ENCODE data around the gene TOE1. TPM values are rescaled to one million over a fixed set of nuclear protein-coding genes. Genes with fewer than 3 reads are reported as not detected.

The TOE1 gene
- total and polyA plus RNA-seq, 9 of the 15 experiments (the other 6 are each of a cell fraction or from before 2014, with no cell fraction given), result 32.1 to 85.7 (median 38.0) TPM

DNA sequence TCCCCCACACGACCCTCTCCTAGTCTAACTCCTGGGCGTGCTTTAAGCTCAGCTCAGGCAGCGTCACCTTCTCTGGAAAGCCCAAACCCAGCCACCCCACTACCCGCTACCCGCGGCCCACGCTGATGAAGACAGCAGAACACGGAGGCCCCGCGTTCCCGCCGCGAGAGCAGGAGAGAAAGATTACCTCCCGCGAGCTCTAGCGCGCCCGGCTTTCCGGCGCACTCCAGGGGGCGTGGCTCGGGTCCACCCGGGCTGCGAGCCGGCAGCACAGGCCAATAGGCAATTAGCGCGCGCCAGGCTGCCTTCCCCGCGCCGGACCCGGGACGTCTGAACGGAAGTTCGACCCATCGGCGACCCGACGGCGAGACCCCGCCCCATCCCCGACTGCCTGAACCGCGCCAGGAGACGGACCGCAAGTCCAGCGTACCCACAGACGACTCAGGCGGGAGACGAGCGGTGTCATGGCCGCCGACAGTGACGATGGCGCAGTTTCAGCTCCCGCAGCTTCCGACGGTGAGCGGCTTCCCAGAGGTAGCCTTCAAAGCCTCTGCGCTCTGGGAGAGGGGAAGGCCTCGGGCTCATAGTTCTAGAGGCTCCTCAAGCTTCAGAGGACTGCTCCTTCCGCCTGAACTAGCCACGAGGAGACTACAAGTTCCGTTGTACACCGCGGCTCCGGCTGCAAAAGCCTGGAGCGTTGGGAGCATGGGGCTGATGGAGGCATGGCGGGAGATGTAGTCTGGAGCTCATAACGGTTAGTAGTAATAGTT lies at the start of gene TOE1, which contains the start of gene MUTYH (continued):
- TF ChIP-seq, protein P1, sequence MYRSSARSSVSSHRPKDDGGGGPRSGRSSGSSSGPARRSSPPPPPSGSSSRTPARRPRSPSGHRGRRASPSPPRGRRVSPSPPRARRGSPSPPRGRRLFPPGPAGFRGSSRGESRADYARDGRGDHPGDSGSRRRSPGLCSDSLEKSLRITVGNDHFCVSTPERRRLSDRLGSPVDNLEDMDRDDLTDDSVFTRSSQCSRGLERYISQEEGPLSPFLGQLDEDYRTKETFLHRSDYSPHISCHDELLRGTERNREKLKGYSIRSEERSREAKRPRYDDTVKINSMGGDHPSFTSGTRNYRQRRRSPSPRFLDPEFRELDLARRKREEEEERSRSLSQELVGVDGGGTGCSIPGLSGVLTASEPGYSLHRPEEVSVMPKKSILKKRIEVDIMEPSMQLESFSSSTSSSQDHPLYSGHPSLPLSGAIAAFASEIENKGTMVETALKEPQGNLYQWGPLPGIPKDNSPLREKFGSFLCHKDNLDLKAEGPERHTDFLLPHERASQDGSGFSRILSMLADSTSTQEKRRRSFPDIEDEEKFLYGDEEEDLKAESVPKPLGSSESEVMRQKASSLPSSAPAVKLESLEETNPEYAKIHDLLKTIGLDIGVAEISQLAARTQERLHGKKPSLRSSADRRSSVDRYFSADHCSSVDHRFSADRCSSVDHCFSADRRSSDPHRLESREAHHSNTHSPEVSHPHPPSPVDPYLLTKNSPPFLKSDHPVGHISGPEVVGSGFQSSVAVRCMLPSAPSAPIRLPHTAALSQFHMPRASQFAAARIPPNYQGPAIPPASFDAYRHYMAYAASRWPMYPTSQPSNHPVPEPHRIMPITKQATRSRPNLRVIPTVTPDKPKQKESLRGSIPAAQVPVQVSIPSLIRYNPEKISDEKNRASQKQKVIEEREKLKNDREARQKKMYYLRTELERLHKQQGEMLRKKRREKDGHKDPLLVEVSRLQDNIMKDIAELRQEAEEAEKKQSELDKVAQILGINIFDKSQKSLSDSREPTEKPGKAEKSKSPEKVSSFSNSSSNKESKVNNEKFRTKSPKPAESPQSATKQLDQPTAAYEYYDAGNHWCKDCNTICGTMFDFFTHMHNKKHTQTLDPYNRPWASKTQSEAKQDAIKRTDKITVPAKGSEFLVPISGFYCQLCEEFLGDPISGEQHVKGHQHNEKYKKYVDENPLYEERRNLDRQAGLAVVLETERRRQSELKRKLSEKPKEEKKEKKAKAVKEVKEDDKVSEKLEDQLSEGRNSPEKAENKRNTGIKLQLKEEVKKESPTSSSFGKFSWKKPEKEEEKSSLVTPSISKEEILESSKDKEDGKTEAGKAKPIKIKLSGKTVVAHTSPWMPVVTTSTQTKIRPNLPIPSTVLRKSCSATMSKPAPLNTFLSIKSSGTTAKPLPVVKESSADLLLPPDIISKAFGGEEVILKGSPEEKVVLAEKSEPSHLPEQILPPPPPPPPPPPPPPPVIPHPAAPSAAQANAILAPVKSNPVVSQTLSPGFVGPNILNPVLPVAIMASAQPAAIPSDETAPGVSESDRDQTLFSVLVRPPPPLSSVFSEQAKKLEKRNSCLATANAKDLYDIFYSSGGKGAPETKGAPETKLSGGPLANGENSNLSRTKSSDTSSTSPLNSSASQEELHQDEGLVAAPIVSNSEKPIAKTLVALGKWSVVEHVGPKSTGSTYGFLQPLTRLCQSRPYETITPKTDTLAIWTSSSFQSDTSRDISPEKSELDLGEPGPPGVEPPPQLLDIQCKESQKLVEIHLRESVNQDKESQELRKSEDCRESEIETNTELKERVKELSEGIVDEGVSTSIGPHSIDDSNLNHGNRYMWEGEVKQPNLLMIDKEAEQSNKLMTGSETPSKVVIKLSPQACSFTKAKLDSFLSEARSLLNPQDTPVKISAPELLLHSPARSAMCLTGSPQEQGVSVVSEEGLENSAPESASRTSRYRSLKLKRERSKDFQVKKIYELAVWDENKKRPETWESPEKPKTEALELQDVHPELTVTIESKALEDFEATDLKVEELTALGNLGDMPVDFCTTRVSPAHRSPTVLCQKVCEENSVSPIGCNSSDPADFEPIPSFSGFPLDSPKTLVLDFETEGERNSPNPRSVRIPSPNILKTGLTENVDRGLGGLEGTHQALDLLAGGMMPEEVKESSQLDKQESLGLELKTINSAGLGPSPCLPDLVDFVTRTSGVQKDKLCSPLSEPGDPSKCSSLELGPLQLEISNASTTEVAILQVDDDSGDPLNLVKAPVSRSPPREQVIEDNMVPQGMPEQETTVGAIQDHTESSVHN (IDR thresholded peaks at IDR 0.05; ENCODE audit: borderline replicate concordance in 1 of 2, low read depth in 1 of 2), result peak in 1 of 2 experiments; percentile 59; a peak in 2 of 4 replicates
- peak; percentile 72; the same call in 1 of the 2 replicates for TF ChIP-seq BRD4 (IDR thresholded peaks at IDR 0.05)
- no peak for TF ChIP-seq HMG20B (CRISPR knock-in tag; IDR thresholded peaks at IDR 0.05)
- 0 out of 2 replicates have a peak, but pooled peaks have one; percentile 56 for TF ChIP-seq FOXP1 (CRISPR knock-in tag; IDR thresholded peaks at IDR 0.05)
- TF ChIP-seq ZFP1 (CRISPR knock-in tag; IDR thresholded peaks at IDR 0.05), result no peak
- TF ChIP-seq, protein P2, sequence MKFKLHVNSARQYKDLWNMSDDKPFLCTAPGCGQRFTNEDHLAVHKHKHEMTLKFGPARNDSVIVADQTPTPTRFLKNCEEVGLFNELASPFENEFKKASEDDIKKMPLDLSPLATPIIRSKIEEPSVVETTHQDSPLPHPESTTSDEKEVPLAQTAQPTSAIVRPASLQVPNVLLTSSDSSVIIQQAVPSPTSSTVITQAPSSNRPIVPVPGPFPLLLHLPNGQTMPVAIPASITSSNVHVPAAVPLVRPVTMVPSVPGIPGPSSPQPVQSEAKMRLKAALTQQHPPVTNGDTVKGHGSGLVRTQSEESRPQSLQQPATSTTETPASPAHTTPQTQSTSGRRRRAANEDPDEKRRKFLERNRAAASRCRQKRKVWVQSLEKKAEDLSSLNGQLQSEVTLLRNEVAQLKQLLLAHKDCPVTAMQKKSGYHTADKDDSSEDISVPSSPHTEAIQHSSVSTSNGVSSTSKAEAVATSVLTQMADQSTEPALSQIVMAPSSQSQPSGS (CRISPR knock-in tag; IDR thresholded peaks at IDR 0.05), result no peak

All from K562 (cell line).